Endodermal cell (in vitro differentiated cells): Measurements from ENCODE around the gene LIN28B. TPM values are rescaled to one million over a fixed set of nuclear protein-coding genes. Genes with fewer than 3 reads are reported as not detected.
"Not testable (repeated sequence)": the region's sequence is repeated elsewhere in the genome, so short reads cannot be mapped to it uniquely, and the experiment has no call there.

ENCODE experiments used
- DNase-seq: peaks from one replicate; pipeline ENCODE4 v3.0.0-alpha.2; 2017
- H3K27ac ChIP-seq: 2 replicates; pipeline ENCODE4 v1.5.1; 2013; ENCODE audit warnings: mild to moderate bottlenecking, low read depth, low read length, moderate library complexity
- H3K27me3 ChIP-seq: 2 replicates; pipeline ENCODE4 v1.6.1; 2013; ENCODE audit warnings: mild to moderate bottlenecking, low read length, moderate library complexity; ENCODE audit not compliant: insufficient read depth, control insufficient read depth, poor library complexity, severe bottlenecking
- H3K36me3 ChIP-seq: 2 replicates; pipeline ENCODE4 v1.7.0; 2013; ENCODE audit warnings: mild to moderate bottlenecking, low read length, moderate library complexity; ENCODE audit not compliant: control insufficient read depth, insufficient read depth
- H3K4me1 ChIP-seq: one replicate; pipeline ENCODE4 v1.7.0; 2013; ENCODE audit warnings: low read length; ENCODE audit not compliant: control insufficient read depth, insufficient read depth
- H3K4me3 ChIP-seq: 2 replicates; pipeline ENCODE4 v1.5.1; 2013; ENCODE audit warnings: mild to moderate bottlenecking, low read length, moderate library complexity
- H3K9ac ChIP-seq: 2 replicates; pipeline ENCODE4 v1.6.1; 2013; ENCODE audit warnings: mild to moderate bottlenecking, low read length, moderate library complexity; ENCODE audit not compliant: poor library complexity, severe bottlenecking; ENCODE audit errors: extremely low read depth
- H3K9me3 ChIP-seq: 2 replicates; pipeline ENCODE4 v1.6.1; 2013; ENCODE audit warnings: mild to moderate bottlenecking, low read length, moderate library complexity; ENCODE audit not compliant: control insufficient read depth
- H3K27ac Mint-ChIP-seq: 2 replicates; pipeline ENCODE4 v1.8.0; 2020; ENCODE audit warnings: mixed read lengths
- H3K27me3 Mint-ChIP-seq: 2 replicates; pipeline ENCODE4 v1.8.0; 2021; ENCODE audit warnings: mild to moderate bottlenecking, mixed read lengths; ENCODE audit not compliant: insufficient read depth
- H3K36me3 Mint-ChIP-seq: 2 replicates; pipeline ENCODE4 v1.8.0; 2020; ENCODE audit warnings: low read depth, mixed read lengths
- H3K4me1 Mint-ChIP-seq: 2 replicates; pipeline ENCODE4 v1.8.0; 2020; ENCODE audit warnings: mixed read lengths
- H3K4me3 Mint-ChIP-seq: 2 replicates; pipeline ENCODE4 v1.8.0; 2020; ENCODE audit warnings: mild to moderate bottlenecking, moderate library complexity, mixed read lengths
- H3K9me3 Mint-ChIP-seq: 2 replicates; pipeline ENCODE4 v1.8.0; 2020; ENCODE audit warnings: mild to moderate bottlenecking, mixed read lengths
- CTCF ChIP-seq: fragments of 200-600 bp; sonication (generic); conservative IDR thresholded peaks from 2 replicates; pipeline ENCODE4 v1.5.0; 2021; ENCODE audit warnings: antibody characterized with exemption, mild to moderate bottlenecking
- WGBS, 2 experiments: methylation state at CpG; one replicate each; pipeline versions ENCODE4 v1.1.5 to v1.1.7; 2013; ENCODE audit warnings: missing lambda C conversion rate in 2 of 2, mixed read lengths in 1 of 2; ENCODE audit not compliant: insufficient coverage in 1 of 2, insufficient read length in 1 of 2; 5-methylcytosine and 5-hydroxymethylcytosine counted together
- total RNA-seq, 2 donors: library from RNA; stranded (reverse); fragmentation: NEBNext Ultra II Directional in 1 of 2; extraction: Animal tissue kit (Norgen Biotek cat#: 25700) in 1 of 2; gene quantifications; 2 replicates in 1 of 2; 3 replicates in 1 of 2; pipeline ENCODE4 v1.2.1, GENCODE V29; 2021

Gene LIN28B
- total RNA-seq, 2 donors from 2014 or later: 65.1 to 65.3 TPM

- Histone ChIP-seq H3K9ac (no peak overlapping the region), H3K27ac (no peak overlapping the region)
- H3K27ac Mint-ChIP-seq: no peak overlapping the region
Observed at GRCh38 chr6:105069821-105070445, 113.0 kb downstream of the LIN28B start.

GRCh38 chr6:105072798-105073199, 115.9 kb downstream of the LIN28B start:
- Histone ChIP-seq H3K4me3 (no peak overlapping the region), H3K9me3 (no peaks in the 10 kb centered on the region), H3K36me3 (no peaks in the 10 kb centered on the region), H3K27ac (no peak overlapping the region), H3K4me1 (no peaks in the 10 kb centered on the region), H3K9ac (no peak overlapping the region), H3K27me3 (no peaks in the 10 kb centered on the region)
- H3K9me3 Mint-ChIP-seq: no peaks in the 10 kb centered on the region
- TF ChIP-seq CTCF: no peak
- no peak for DNase-seq
- peaks cover 3% of the 10 kb centered on the region for H3K36me3 Mint-ChIP-seq
- H3K4me3 Mint-ChIP-seq: no peak overlapping the region
- no peak overlapping the region for H3K27ac Mint-ChIP-seq
- H3K27me3 Mint-ChIP-seq: no peaks in the 10 kb centered on the region
- H3K4me1 Mint-ChIP-seq: peaks cover 2% of the 10 kb centered on the region

More at GRCh38 chr6:105069821-105070445, 113.0 kb downstream of the LIN28B start:
- H3K27me3 ChIP-seq: no peaks in the 10 kb centered on the region
- no peak overlapping the region for H3K4me3 ChIP-seq
- TF ChIP-seq CTCF: no peak
- H3K9me3 ChIP-seq: no peaks in the 10 kb centered on the region
- no peaks in the 10 kb centered on the region for H3K4me1 ChIP-seq
- no peak for DNase-seq
- Mint-ChIP-seq H3K9me3 (no peaks in the 10 kb centered on the region), H3K36me3 (peaks cover 9% of the 10 kb centered on the region), H3K27me3 (no peaks in the 10 kb centered on the region), H3K4me3 (no peak overlapping the region), H3K4me1 (peaks cover 2% of the 10 kb centered on the region)
- 100% methylated on average over 1 of the region's 1 CpG; no CpG with 5 or more reads in 1 of the 2 experiments for WGBS, 2 experiments
- H3K36me3 ChIP-seq: no peaks in the 10 kb centered on the region

GRCh38 chr6:105075210-105075609, 118.3 kb downstream of the LIN28B start:
- Mint-ChIP-seq H3K9me3 (no peaks in the 10 kb centered on the region), H3K27ac (no peak overlapping the region), H3K4me1 (peaks cover 2% of the 10 kb centered on the region), H3K27me3 (no peaks in the 10 kb centered on the region), H3K36me3 (peaks cover 10% of the 10 kb centered on the region), H3K4me3 (no peak overlapping the region)
- Histone ChIP-seq H3K9ac (no peak overlapping the region), H3K27ac (peak overlapping the region; percentile 16), H3K4me1 (no peaks in the 10 kb centered on the region), H3K36me3 (peaks cover 15% of the 10 kb centered on the region), H3K27me3 (no peaks in the 10 kb centered on the region), H3K9me3 (no peaks in the 10 kb centered on the region), H3K4me3 (no peak overlapping the region)
- no peak for DNase-seq
- no peak for TF ChIP-seq CTCF

- H3K36me3 Mint-ChIP-seq: peaks cover 10% of the 10 kb centered on the region
- not testable (repeated sequence) for H3K4me1 ChIP-seq, H3K4me3 Mint-ChIP-seq, H3K9me3 Mint-ChIP-seq, H3K27ac Mint-ChIP-seq, H3K4me3 ChIP-seq, H3K9me3 ChIP-seq, H3K4me1 Mint-ChIP-seq, H3K27me3 Mint-ChIP-seq, H3K27ac ChIP-seq, DNase-seq, H3K9ac ChIP-seq, H3K27me3 ChIP-seq
- H3K36me3 ChIP-seq: peaks cover 27% of the 10 kb centered on the region
- WGBS, 2 experiments: 93 to 100% methylated on average over 4 to 8 of the region's 8 CpGs
Observed at GRCh38 chr6:105076418-105076817, 119.5 kb downstream of the LIN28B start.
